Left colon (tissue), 2 donors: ENCODE data around the gene MYO7A. TPM values are rescaled to one million over a fixed set of nuclear protein-coding genes. Genes with fewer than 3 reads are reported as not detected.
A peak's percentile ranks its signal among the peaks of the same experiment; 100 is the strongest.

Source experiments
- ATAC-seq: fragments of 200-7000 bp; cut with Tn5 transposase; one replicate; pipeline ENCODE4 v1.9.1; 2020; ENCODE audit warnings: mild to moderate bottlenecking, moderate library complexity
- DNase-seq, 2 donors: peaks; one replicate each; pipeline ENCODE4 v3.0.0-alpha.2; 2020
- intact Hi-C, 2 donors: fragments of 100-400 bp; cut with DNase I in 1 of 2; cut with micrococcal nuclease in 1 of 2; formaldehyde crosslinking; loops; one replicate each; pipeline versions ENCODE4 v1.11.2 to v1.14.0; 2022; cut with DNase I, micrococcal nuclease
- long read RNA-seq: library from polyadenylated mRNA; unstranded; transcript quantifications from one replicate; pipeline ENCODE4 v2.0.0, GENCODE V29; 2021
- total RNA-seq, 2 donors: library from RNA; stranded (reverse); fragmentation: NEBNext Ultra II Directional; extraction: Animal tissue kit (Norgen Biotek cat#: 25700); gene quantifications; one replicate each; pipeline ENCODE4 v1.2.1, GENCODE V29; 2021
- donor health status: DM: no; HTN: no; CAD: no.
- donor health status: DM: yes; HTN: yes; CAD: no.

Gene MYO7A
- 1 to 10 TPM; 4.8 to 5.8 TPM for total RNA-seq
- long read RNA-seq, partial matches to known transcripts, result 3 of 5 reads
- long read RNA-seq, other reads (novel, unspliced or antisense), result 2 of 5 reads

- intact Hi-C loops, result loop anchor here in 1 of 2 donors (5.0 kb wide), 2 partner anchors 59 to 419 kb away; no protein-coding TSS in a partner anchor
- peak; percentile 63 to 66 for DNase-seq
- peak; percentile 36 for ATAC-seq
Observed at GRCh38 chr11:77127920-77128691, at the start of gene MYO7A. TSS of gene MYO7A (plus strand) at chr11:77128246. CDS start at chr11:77130635, 2,389 bp downstream.

DNA sequence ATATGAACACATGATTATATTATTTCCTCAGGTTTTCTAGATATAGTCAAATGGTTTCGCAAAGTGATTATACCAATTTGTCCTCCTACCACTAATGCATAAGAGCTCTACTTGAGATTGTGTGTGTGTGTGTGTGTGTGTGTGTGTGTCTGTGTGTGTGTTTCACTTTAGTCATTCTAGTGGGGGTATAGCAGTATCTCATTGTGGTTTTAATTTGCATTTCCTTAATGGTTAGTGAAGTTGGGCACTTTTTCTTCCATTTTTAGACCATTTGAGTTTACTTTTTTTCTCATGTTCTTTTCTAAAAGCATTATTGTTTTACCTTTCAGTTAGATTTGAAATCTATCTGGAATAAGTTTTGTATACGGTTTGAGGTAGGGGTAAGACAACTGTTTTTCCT lies 48.4 kb upstream of the MYO7A start:
- DNase-seq (no peak), ATAC-seq (no peak)
- intact Hi-C loops, result no loop called here

DNA sequence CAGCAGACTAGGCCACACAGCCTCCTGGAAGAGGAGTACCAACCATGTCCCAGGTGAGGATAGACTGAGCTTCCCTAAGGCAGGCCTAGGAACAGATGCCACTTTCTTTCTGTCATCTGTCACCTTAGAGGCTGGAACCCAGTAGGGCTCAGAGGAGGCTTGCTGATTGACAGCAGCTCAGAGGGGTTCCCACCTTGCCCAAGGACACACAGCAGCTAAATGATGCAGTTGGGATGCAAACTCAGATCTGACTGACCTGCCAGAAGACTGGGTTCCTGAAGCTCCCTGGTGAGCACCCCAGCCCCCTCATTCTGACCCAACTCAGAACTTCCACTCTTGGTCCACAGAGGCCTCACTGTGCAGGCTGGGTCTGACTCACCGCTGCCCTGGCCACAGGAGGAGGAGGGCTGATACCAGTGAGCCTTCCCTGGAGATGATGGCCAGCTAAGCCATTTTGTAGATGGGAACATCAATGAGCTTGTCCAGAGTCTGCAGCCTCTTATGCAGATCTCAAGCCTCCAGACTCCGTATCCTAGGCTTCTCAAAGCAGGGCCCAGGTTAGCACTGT lies 47.3 kb upstream of the MYO7A start:
- no peak for ATAC-seq
- intact Hi-C loops, result no loop called here
- peak in 1 of 2 donors; percentile 23 for DNase-seq

- ATAC-seq (no peak), DNase-seq (no peak)
- intact Hi-C loops, result no loop called here
Observed at GRCh38 chr11:77081381-77081851, 46.6 kb upstream of the MYO7A start.

DNA sequence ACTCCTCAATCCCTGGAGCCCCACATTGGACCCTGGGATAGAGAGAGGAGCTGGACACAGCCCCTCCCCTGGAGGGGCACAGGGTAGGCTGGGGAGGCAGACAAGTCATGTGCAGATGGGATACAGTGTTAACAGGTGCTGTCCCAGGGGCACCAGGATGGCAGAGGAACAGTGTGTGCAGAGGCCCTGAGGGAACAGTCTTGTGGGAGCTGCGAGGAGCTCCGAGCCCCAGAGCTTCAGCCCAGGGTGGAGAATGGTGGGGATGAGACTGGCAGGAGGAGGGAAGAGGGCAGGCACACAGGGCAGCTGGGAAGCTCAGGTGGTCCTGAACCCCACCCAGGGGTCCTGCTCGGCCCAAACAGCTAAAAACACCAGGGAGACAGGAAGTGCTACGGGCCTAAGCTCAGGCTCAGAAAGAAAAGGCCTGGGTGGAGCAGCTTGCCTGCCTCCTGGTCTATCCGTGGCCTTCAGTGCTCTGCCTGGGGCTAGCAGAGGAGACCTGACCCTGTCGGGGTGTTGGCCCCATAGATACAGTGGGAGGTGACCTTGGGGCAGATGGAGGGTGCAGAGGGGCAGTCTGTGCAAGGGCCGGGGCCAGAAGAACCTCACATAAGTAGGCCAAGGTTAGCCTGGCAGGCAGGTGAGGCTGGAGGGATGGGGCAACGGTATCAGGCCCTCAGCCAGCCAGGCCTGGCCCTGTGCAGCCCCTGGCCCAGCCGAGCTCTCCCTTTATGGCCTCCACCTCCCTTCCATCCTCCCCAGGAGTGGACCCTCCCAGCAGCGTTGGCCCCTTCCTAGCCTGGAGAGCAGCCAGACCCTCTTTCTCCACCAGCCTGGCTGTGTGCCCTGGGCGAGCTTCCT lies 45.8 kb upstream of the MYO7A start:
- ATAC-seq (peak; percentile 23), DNase-seq (peak; percentile 30 to 34)
- intact Hi-C loops, result no loop called here

DNA sequence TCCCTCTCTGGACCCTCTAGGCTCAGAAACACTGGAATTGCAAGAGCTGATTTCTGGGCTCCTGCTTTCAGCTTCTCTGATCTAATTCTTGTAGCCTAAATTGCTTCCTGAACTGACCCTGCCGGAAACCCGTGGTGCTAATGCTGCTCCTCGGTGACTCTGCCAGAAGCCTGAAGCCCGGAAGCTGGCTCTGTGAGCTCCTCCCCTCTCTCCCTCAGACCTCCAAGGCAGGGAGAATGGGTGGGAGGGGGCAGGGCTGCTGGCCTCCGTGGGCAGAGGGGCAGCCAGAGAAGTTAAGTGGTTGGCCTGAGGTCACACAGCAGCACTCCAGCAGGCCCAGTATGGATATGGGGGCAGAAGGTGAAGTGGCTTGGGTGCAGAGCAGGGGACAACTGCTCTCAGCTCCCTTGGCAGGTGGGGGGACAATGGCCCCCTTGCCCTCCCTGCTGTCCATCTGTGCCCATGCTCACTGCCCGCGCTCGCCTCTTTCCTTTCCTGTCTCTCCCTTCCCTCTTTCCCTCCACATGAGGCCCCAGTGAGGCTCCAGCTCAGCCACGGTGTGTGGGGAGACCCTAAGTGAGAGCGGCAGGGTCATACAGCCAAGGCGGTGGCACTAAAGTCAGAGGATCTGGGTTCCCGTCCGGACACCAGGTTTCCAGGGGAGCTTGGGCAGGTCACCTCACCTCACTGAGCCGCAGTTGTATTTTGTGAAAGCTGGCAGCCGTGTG lies 45.0 kb upstream of the MYO7A start:
- DNase-seq (peak; percentile 66 to 80), ATAC-seq (peak; percentile 28)
- intact Hi-C loops, result no loop called here

GRCh38 chr11:77083566-77084245 lies 44.3 kb upstream of the MYO7A start:
- intact Hi-C loops, result no loop called here
- peak; percentile 6 to 31 for DNase-seq
- no peak for ATAC-seq

DNA sequence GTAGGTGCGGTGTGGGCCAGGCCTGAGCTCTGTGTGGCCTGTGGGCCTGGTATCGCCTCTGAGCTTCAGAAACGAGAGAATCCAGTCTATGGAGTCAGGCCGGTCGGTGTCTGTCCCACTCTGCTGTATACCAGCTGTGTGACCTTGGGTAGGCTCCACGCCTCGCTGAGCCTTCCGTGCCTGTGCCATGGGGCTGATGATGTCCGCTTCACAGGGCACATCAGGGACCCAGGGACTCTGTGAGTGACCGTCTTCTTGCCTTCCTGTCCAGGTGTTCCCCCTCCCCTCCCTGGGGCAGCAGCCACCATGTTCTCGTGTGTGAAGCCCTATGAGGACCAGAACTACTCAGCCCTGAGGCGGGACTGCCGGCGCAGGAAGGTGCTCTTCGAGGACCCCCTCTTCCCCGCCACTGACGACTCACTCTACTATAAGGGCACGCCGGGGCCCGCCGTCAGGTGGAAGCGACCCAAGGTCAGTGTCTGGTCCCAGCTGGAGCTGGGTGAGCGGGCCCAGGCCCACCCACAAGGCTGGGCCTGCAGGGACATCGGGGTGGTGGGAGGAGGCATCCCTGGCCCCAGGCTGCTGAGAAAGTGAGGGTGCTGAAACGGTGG lies 43.4 kb upstream of the MYO7A start:
- no peak for ATAC-seq
- intact Hi-C loops, result no loop called here
- DNase-seq, result peak; percentile 9 to 27

GRCh38 chr11:77085652-77086051 lies 42.4 kb upstream of the MYO7A start:
- DNase-seq (peak; percentile 5 to 21), ATAC-seq (no peak)
- intact Hi-C loops, result no loop called here

GRCh38 chr11:77086521-77087472 lies 41.2 kb upstream of the MYO7A start:
- peak; percentile 73 for ATAC-seq
- intact Hi-C loops, result no loop called here
- peak; percentile 83 to 93 for DNase-seq

- DNase-seq (peak; percentile 15 to 25), ATAC-seq (no peak)
- intact Hi-C loops, result loop anchor here in 1 of 2 donors (2.0 kb wide), 1 partner anchor 41 kb away; no protein-coding TSS in a partner anchor
Observed at GRCh38 chr11:77087723-77088225, 40.3 kb upstream of the MYO7A start.

DNA sequence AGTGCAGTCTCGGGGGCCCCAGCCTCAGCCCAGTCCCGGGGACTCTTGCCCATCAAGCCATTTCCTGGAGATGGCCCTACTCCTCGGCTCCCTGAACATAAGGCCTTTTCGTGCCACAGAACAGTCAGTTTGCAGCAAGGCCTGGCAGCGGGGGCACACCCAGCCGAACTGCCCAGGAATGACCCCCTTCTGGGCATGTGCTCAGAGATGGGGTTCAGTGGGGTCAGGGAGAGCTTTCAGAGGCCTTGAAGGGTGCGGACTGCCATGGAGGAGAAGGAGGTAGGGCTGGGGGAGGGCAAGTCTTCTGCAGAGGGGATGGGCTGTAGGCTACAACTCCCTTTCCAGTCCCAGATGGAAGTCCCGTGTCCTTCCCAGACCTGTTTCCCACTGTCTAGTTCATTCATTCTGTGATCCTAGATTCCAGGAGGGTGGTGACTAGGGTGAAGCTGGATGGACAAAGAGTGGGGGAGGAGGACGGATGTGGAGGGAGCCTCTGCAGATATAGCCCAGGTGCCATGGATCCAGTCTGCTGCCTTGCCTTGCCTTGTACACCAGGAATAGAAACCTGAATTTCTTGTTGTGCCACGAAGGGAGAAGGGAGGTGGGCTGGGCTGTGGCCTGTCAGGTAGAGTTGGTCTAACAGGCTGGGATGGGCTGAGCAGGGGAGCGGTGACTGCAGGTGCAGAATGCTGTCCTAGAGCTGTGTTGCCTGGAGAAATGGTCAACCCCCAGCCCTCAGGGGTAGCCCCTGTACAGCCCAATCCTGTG lies 39.6 kb upstream of the MYO7A start:
- peak; percentile 40 for ATAC-seq
- intact Hi-C loops, result loop anchor here in 1 of 2 donors (2.0 kb wide), 1 partner anchor 42 kb away; no protein-coding TSS in a partner anchor
- DNase-seq, result peak; percentile 57 to 77

DNA sequence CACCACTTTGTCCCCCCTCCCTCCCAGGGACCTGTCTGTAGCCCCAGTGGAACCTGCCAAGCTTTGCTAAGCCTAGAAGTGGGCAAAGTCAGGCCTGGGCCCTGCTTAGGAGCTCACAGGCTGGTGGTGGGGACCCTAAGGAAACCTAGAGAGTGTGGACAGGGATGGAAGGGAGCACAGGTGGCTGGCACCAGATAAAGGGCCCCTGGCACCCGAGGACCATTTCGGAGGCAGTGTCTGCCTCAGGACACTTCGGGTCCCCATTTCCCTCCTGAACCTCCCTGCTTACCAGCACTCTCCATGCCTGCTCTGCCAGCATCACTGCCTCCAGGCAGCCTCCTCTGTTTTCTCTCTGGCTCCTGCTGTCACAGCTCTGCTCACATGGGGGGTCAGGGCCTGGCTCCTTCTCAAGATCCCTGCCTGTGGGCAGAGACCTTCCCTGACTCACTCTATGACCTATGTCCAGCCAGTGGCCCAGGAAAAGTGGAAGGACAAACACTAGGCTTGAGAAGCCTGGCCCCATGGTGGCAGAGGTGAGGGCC lies 39.0 kb upstream of the MYO7A start:
- intact Hi-C loops, result loop anchor here in 1 of 2 donors (2.0 kb wide), 1 partner anchor 42 kb away; no protein-coding TSS in a partner anchor

DNA sequence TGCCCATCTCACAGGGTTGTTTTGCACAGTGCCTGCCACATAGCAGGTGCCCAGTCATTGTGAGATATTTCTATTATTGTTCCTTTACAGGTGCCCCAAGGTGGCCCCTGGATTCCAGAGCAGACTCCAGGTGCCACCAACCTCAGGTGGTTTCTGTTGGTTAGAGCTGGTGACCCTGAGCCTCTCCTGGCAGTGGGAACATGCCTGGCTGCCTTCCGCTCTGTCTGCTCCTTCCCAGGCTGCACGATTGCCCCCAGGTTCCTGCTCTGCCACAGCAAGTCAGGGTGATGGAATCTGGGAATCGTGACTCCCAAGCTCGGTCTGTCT lies 38.0 kb upstream of the MYO7A start:
- ATAC-seq, result no peak
- peak in 1 of 2 donors; percentile 13 for DNase-seq
- intact Hi-C loops, result loop anchor here in 1 of 2 donors (10.0 kb wide), 1 partner anchor 45 kb away; no protein-coding TSS in a partner anchor

More for the DNA sequence above, 39.0 kb upstream of the MYO7A start:
- ATAC-seq (no peak), DNase-seq (peak; percentile 7 to 23)
